Adipose tissue (tissue), 3 donors: ENCODE results near the gene SGCB. TPM values are rescaled to one million over a fixed set of nuclear protein-coding genes. Genes with fewer than 3 reads are reported as not detected.

Experiments
- polyA plus RNA-seq, 3 donors: library from polyadenylated mRNA; stranded (reverse); fragments of 200-250 nt; gene quantifications; one replicate each; pipeline ENCODE4 v1.2.3, GENCODE V29; 2013
- donor health status: healthy with polysubstance abuse.
- donor health status: Bipolar disorder and iron deficiency.
- donor health status: healthy.

SGCB gene
- polyA plus RNA-seq, 3 donors: 4.2 to 29.8 (median 18.0) TPM

Other genes with a start within 250 kb of the SGCB start
- gene DCUN1D4, start 195.1 kb downstream of the SGCB start, polyA plus RNA-seq: 10 to 100 TPM in 2 of 3 donors, 1 to 10 TPM in 1; 6.7 to 23.1 (median 15.5) TPM
- under 1 TPM; 0.07 to 0.27 (median 0.11) TPM for gene LRRC66, start 17.9 kb downstream of the SGCB start, polyA plus RNA-seq
- gene SPATA18, start 13.0 kb upstream of the SGCB start, polyA plus RNA-seq: 1 to 10 TPM in 2 of 3 donors, under 1 TPM in 1; 0.47 to 2.5 (median 1.7) TPM